ACHN (cell line): ENCODE measurements around the gene SCN1A.

Experiments
- DNase-seq: peaks from one replicate; pipeline ENCODE4 v3.0.0-alpha.2; 2015
- in situ Hi-C: cut with HindIII; loops from 2 replicates; pipeline ENCODE4 v1.10.0; 2017; ENCODE audit warnings: low sequenced_read_pairs, low pct_ligation_motif_present, low pct_unique_long_range_greater_than_20kb

SCN1A gene

GRCh38 chr2:165952741-165953211 is 175.0 kb downstream of the SCN1A start:
- in situ Hi-C loops: no loop called here

GRCh38 chr2:165952085-165952484 is 175.7 kb downstream of the SCN1A start:
- no peak for DNase-seq
- in situ Hi-C loops: no loop called here

More at GRCh38 chr2:165952741-165953211, 175.0 kb downstream of the SCN1A start:
- peak; percentile 13 for DNase-seq

GRCh38 chr2:165950438-165950837 is 177.4 kb downstream of the SCN1A start:
- no peak for DNase-seq
- in situ Hi-C loops: no loop called here

GRCh38 chr2:165941827-165942226 is 186.0 kb downstream of the SCN1A start:
- DNase-seq: no peak
- in situ Hi-C loops: no loop called here

- in situ Hi-C loops: no loop called here
- no peak for DNase-seq
These were observed 189.6 kb downstream of the SCN1A start for GRCh38 chr2:165938237-165938636.
